Measurements from ENCODE around the gene ZBTB46.

ZBTB46 gene

GRCh38 chr20:63718996-63719395 is 112.1 kb downstream of the ZBTB46 start:
- no peak for DNase-seq (ENCODE audit: insufficient read length, low spot score)
- no peak for TF ChIP-seq POLR2A (IDR thresholded peaks at IDR 0.05; ENCODE audit: low read depth, low read length)
- FAIRE-seq = no peak

- no peak for TF ChIP-seq POLR2A (IDR thresholded peaks at IDR 0.05; ENCODE audit: low read depth, low read length)
- DNase-seq (ENCODE audit: insufficient read length, low spot score) = no peak
- FAIRE-seq = no peak
Observed at GRCh38 chr20:63714858-63715257, 116.2 kb downstream of the ZBTB46 start.

GRCh38 chr20:63712191-63712590 is 118.9 kb downstream of the ZBTB46 start:
- no peak for TF ChIP-seq POLR2A (IDR thresholded peaks at IDR 0.05; ENCODE audit: low read depth, low read length)
- FAIRE-seq (no peak), DNase-seq (ENCODE audit: insufficient read length, low spot score) (no peak)

GRCh38 chr20:63711085-63711645 is 119.9 kb downstream of the ZBTB46 start:
- TF ChIP-seq POLR2A (IDR thresholded peaks at IDR 0.05; ENCODE audit: low read depth, low read length) = no peak
- no peak for DNase-seq (ENCODE audit: insufficient read length, low spot score)
- FAIRE-seq = no peak

- FAIRE-seq (no peak), DNase-seq (ENCODE audit: insufficient read length, low spot score) (no peak)
- TF ChIP-seq POLR2A (IDR thresholded peaks at IDR 0.05; ENCODE audit: low read depth, low read length) = no peak
Observed at GRCh38 chr20:63709149-63709527, 121.9 kb downstream of the ZBTB46 start.

- no peak for DNase-seq (ENCODE audit: insufficient read length, low spot score)
Observed at GRCh38 chr20:63708301-63709148, 122.5 kb downstream of the ZBTB46 start.

GRCh38 chr20:63707558-63708300 is 123.3 kb downstream of the ZBTB46 start, which contains the start of the genes ARFRP1 and ZGPAT:
Gene ARFRP1, minus strand, starts transcription at chr20:63707976. Its CDS starts 885 bp downstream, at chr20:63707091.
Gene ZGPAT, plus strand, starts transcription at chr20:63708039. Its CDS starts 542 bp downstream, at chr20:63708581.
- TF ChIP-seq POLR2A (IDR thresholded peaks at IDR 0.05; ENCODE audit: low read depth, low read length) = peak; percentile 63; the same call in 1 of the 2 replicates
- DNase-seq (ENCODE audit: insufficient read length, low spot score) (peak; percentile 87), FAIRE-seq (no peak)

More at GRCh38 chr20:63708301-63709148, 122.5 kb downstream of the ZBTB46 start:
- no peak for FAIRE-seq
- TF ChIP-seq POLR2A (IDR thresholded peaks at IDR 0.05; ENCODE audit: low read depth, low read length) = no peak

GRCh38 chr20:63706852-63707557 is 124.1 kb downstream of the ZBTB46 start:
- DNase-seq (ENCODE audit: insufficient read length, low spot score) = peak; percentile 62
- FAIRE-seq = no peak
- peak; percentile 15; the same call in 1 of the 2 replicates for TF ChIP-seq POLR2A (IDR thresholded peaks at IDR 0.05; ENCODE audit: low read depth, low read length)

GRCh38 chr20:63706027-63706695 is 124.9 kb downstream of the ZBTB46 start:
- FAIRE-seq (no peak), DNase-seq (ENCODE audit: insufficient read length, low spot score) (no peak)
- no peak for TF ChIP-seq POLR2A (IDR thresholded peaks at IDR 0.05; ENCODE audit: low read depth, low read length)

- FAIRE-seq = no peak
- DNase-seq (ENCODE audit: insufficient read length, low spot score) = no peak
- TF ChIP-seq POLR2A (IDR thresholded peaks at IDR 0.05; ENCODE audit: low read depth, low read length) = no peak
Observed at GRCh38 chr20:63705232-63706026, 125.6 kb downstream of the ZBTB46 start.

GRCh38 chr20:63704749-63705117 is 126.3 kb downstream of the ZBTB46 start:
- TF ChIP-seq POLR2A (IDR thresholded peaks at IDR 0.05; ENCODE audit: low read depth, low read length) = no peak
- DNase-seq (ENCODE audit: insufficient read length, low spot score) = no peak
- FAIRE-seq = no peak

- FAIRE-seq = no peak
- TF ChIP-seq POLR2A (IDR thresholded peaks at IDR 0.05; ENCODE audit: low read depth, low read length) = no peak
Observed at GRCh38 chr20:63703976-63704748, 126.9 kb downstream of the ZBTB46 start.

More at GRCh38 chr20:63703976-63704748, 126.9 kb downstream of the ZBTB46 start:
- no peak for DNase-seq (ENCODE audit: insufficient read length, low spot score)

Data from H54 (cell line).